ENCODE results near the gene TMTC1.

TMTC1 gene

DNA sequence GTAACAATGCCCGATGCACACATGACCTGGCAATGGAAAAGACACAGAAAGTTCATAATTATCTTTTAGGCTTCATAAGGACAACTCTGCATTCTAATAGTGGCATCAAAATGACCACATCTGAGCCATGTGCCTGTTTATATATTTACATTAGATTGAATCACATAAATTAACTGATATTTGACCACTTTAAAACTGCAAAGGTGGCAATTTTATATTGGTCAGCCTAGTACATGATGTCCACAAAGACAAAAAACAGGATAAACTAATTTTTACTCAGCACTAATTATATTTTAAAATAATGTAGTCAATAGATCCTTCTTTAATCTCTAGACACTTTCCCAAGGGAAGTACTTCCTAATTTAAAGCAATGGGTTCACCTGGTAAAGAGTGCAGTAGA lies 274.2 kb downstream of the TMTC1 start:
- no peak overlapping the region for H3K4me3 ChIP-seq (ENCODE audit: low read depth, low read length)
- no peak for TF ChIP-seq CTCF (IDR thresholded peaks at IDR 0.05; ENCODE audit: borderline replicate concordance, insufficient read depth, low read depth, low read length)

DNA sequence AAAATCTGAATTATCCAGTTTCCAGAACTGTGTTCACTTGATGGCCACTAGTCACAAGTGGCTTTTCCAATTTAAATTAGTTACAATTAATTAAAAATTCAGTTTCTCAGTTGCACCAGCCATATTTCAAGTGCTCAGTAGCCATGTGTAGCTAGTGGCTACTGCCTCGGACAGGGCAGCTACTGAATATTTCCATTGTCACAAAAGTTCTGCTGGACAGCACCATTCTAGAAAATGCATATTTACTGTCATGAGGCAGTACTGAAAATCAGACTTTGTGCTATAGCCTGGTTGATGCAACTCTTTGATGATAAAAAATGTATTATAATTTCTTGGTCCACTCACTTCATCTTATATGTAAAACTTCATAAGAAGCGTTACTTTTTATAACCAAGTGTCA lies 274.8 kb downstream of the TMTC1 start:
- TF ChIP-seq CTCF (IDR thresholded peaks at IDR 0.05; ENCODE audit: borderline replicate concordance, insufficient read depth, low read depth, low read length) = no peak
- H3K4me3 ChIP-seq (ENCODE audit: low read depth, low read length) = no peak overlapping the region

DNA sequence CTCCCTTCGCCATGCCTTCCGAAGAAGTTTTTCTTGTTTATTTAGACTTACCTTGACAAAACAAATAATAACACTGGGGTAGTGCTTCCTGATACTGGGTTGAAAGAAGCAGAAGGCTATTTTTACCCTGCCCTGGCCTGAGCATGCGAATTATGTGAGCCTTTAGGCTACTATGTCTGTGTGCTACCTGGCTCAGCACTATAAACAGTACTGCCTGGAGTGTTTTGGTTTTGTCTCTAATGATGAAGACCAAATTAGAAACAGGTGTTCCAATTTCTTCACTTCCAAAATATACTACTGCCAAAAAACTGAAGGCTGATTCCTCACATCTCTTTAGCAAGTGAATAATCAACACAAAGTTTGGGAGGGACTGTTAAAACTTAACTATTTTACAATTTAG lies 278.6 kb downstream of the TMTC1 start:
- TF ChIP-seq CTCF (IDR thresholded peaks at IDR 0.05; ENCODE audit: borderline replicate concordance, insufficient read depth, low read depth, low read length) = no peak
- no peak overlapping the region for H3K4me3 ChIP-seq (ENCODE audit: low read depth, low read length)

DNA sequence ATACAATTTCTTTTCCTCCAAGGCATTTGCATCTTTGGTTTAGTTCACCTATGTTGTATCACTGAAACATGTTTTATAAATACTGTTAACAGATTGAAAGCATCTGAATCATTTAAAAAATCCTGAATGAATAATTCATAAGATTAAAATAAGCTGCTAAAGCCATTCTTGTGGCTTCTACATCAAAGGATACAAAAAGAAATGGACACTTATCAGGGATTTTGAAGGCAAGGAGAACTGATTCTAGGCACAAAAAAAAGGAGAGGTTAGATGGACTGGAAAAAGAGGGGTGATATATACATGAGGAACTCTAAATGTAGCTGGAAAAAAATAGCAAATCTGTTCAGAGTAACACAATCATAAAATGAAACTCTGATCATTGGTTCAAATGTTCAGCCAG lies 280.5 kb downstream of the TMTC1 start:
- no peak overlapping the region for H3K4me3 ChIP-seq (ENCODE audit: low read depth, low read length)
- no peak for TF ChIP-seq CTCF (IDR thresholded peaks at IDR 0.05; ENCODE audit: borderline replicate concordance, insufficient read depth, low read depth, low read length)

DNA sequence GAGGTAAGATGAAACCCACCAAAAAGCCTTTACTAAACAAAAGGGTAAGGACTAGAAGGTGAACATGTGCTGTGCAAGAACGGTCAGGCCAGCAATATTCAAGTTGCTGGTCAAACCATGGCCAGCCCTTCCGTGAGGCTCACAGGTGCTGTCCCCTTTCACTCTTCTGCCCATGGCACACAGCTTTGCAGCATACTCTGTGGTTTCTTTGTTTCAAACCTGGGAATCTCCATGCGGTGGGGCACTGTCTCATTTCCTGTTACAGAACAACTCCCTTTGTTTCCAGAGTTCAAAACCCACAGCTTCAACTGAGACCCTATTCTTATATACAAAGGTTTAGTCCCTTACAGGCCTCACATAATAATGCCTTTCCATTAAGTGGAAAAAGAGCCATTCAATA lies 284.5 kb downstream of the TMTC1 start:
- TF ChIP-seq CTCF (IDR thresholded peaks at IDR 0.05; ENCODE audit: borderline replicate concordance, insufficient read depth, low read depth, low read length) = no peak

DNA sequence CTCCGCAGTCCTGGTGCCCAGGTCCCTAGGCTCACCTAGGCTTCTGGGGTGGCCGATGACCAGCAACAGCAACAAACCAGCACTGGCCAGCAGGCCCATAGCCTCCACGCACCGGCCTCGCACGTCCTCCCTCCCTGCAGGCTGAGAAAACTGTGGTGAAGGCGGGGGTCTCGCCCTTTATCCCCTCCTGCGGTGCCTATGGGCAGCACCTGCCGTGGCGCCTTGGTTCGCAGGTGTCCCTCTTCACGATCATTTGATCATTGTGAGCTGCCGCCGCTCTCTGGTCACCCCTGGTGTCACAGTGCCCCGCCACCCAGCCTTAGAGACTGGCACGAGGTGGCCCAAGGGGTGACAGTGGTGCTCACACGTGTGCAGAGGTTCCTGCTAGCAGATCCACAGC lies 286.2 kb downstream of the TMTC1 start, which contains the start of gene OVCH1:
TSS of gene OVCH1 (minus strand) at position 99 of the 400 bp plus-strand sequence. CDS start at position 99, 0 bp downstream.
- TF ChIP-seq CTCF (IDR thresholded peaks at IDR 0.05; ENCODE audit: borderline replicate concordance, insufficient read depth, low read depth, low read length) = no peak
- no peak within 1 kb of the TSS for H3K4me3 ChIP-seq (ENCODE audit: low read depth, low read length)

More for the DNA sequence above, 284.5 kb downstream of the TMTC1 start:
- H3K4me3 ChIP-seq (ENCODE audit: low read depth, low read length) = no peak overlapping the region

DNA sequence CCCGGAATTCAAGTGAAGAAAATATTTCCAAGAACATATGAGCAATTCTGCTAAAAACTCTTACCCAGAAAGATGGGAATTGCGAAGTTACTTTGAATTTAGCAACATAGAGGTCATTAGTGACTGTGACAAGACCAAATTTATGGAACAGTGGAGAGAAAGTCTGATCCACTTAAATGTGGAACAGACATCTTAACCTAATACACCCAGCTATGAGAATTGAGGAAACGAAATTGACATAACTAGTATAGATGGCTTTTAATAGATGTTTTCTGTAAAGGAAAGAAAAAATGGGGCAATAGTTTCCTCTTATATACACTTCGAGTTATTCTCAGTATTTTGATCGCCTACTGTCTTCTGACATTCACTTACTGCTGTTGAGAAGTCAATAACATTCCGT lies 290.9 kb downstream of the TMTC1 start:
- no peak overlapping the region for H3K4me3 ChIP-seq (ENCODE audit: low read depth, low read length)
- TF ChIP-seq CTCF (IDR thresholded peaks at IDR 0.05; ENCODE audit: borderline replicate concordance, insufficient read depth, low read depth, low read length) = no peak
